NCI-H69 (cell line): ENCODE measurements around the gene CPSF3.
"Not testable (repeated sequence)": the region's sequence is repeated elsewhere in the genome, so short reads cannot be mapped to it uniquely, and the experiment has no call there.

Experiments
- DNase-seq: peaks from one replicate; lab custom pipeline; 2025; lab: John Stamatoyannopoulos, UW

CPSF3 gene

DNA sequence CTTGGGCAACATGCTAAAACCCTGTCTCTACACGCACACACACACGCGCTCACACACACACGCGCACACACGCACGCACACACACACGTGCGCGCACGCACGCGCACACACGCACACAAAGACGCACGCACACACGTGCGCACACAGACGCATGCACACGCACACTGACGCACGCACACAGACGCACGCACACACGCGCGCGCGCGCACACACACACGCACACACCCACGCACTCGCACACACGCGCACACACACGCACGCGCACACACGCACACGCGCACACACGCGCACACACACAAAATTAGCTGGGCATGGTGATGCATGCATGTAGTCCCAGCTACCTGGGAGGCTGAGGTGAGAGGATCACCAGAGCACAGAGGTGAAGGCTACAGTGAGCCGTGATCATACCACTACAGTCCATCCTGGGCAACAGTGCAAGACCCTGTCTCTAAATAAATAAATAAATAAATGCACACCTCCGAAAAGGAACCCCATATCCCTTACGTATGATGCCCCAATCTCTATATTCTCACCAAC lies 42.8 kb downstream of the CPSF3 start:
- DNase-seq, result no peak

DNA sequence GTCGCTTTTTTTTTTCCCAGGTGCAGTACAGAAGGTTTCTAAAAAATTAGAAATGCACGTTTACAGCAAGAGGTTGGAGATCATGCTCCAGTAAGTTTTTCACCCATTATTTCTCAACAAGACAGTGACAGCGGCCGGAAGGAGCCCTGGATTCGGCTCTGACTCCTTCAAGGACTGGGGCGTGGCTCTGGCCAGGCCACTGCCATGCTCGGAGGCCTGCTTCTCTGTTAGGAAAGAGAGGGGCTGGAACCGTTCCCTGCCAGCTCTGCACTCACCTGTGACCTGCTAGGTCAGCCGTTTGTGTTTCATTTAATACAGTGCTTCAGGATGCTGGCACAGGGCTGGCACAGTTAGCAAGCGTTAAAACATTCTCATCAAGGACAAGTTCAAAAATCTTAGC lies 44.2 kb downstream of the CPSF3 start:
- DNase-seq, result no peak

DNA sequence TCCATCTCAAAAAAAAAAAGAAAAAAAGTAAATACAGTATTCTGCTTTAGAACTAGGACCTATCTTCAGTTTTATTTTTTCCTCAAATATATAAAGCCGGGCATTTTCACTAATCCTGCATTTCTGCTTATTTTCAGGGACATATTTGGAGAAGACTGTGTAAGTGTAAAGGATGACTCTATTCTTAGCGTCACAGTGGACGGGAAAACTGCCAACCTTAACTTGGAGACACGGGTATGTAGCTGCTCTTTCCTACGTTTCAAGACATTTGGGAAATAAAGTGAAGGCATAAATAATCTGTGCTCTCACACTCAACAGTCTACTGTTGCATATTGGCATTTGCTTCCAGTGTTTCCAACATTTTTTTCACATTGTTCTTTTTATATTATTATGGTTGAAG lies 47.8 kb downstream of the CPSF3 start:
- no peak for DNase-seq

DNA sequence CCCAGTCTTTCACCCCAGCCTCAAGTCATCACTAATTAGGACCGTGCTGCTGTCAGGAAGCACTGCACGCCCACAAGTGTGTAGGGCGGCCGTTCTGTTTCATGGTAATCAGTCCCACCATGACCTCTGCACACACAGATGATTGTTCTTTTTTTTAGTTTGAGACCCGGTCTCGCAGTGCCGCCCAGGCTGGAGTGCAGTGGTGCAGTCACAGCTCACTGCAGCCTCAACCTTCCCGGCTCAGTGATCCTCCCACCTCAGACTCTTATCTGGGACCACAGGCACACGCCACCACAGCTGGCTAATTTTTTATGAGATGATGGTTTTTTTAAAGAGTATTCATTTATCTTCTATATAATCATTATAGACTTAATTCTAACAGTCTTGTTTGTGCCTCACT lies 49.1 kb downstream of the CPSF3 start:
- DNase-seq, result no peak

DNA sequence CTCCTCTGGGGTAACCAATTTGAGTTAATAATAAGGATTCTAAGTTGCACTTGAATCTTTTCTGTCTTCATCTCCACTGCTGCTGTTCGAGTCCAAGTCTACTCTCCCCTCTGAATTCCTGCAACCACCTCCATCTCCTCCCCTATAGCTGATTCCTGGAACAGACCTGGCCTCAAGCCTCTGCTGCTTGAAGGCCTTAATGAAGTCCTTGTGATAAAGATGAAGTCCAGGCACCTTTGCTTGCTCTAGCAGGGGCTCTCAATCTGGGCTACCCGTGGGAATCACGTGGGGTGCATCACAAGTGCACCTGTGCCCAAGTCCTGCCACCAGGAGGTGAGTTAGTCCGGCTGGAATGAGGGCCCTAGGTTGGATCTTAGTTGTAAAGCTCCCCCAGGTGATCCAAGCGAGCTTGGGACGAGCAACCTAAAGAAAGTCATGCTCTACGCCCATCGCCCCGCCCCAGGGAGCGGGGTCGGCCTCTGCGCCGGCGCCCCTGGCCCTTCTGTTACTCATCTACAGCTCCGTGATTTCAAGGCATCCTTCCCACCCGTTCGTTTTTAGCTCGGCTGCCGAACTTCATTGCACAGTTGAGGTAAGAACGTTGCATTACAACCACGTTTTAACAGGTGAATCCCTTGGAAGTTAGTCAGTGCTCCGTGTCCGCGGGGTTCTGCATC lies 50.0 kb downstream of the CPSF3 start:
- DNase-seq, result peak; percentile 10

DNA sequence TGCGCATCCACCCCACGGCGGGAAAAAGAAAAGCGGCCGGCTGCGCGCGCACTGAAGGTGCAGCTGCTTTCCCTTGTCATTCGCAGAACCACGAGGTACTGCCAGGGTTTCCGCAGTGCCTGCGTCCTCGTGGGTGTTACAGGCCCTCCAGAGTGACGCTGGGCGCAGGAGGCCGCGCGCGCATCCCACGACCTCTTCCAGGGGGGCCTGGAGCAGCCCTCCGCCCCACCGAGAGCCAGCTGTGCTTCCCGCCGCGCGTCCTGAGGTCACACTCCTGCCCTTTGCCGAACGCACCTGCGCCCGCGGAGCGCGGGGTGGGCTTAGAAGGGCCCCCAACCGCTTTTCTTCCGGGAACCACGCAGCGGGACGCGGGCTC lies 50.5 kb downstream of the CPSF3 start:
- no peak for DNase-seq

DNA sequence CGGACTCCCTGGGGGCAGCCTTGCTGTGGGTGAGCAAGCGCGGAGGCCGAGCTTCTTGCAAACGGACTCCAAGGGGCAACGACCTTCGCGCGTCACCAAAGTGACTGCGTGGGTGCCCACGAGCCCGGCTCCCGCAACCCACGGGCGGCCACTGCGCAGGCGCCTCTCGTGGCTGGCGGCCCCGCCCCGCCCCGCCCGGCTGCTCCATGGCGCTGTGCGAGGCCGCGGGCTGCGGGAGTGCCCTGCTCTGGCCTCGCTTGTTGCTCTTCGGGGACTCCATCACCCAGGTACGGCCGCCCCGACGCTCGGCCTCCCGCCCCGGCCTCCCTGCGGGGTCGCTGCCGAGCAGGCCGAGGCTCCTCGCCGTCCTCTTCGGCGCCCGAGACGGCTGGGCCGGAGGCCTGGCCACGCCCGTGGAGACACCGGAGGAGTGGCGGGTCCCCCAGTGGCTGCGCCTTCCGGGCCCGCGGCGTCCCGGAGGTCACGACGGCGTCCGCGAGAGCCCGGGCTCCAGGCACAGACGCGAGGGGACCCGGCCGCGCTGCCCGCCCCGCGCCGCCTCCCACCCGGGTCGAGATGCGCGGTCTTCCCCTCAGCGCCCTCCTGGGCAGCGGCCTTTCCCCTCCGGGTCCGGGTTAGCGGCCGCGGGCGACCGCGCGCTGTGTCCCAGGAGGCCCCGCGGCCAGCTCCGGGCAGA lies 51.1 kb downstream of the CPSF3 start, which contains the start of gene IAH1:
IAH1 (plus strand) TSS at position 191 of the 697 bp plus-strand sequence; CDS start at position 207, 16 bp downstream.
- DNase-seq, result peak; percentile 66

DNA sequence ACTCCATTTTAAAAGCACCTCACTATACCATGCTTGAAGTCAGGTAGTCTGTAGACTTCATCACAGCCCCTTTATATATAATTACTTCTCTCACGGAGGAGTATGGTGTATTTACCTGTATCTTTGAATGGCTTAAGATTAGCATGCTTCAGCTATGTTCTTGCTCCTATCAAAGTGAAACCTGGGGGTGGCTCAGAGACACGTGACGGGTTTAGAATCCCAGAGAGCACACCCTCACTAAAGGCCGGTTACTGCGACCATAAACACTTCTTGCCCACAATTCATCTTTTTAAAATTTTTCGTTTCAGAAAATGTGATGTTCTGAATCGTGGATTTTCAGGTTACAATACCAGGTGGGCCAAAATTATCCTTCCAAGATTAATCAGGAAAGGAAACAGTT lies 54.5 kb downstream of the CPSF3 start:
- DNase-seq, result no peak

DNA sequence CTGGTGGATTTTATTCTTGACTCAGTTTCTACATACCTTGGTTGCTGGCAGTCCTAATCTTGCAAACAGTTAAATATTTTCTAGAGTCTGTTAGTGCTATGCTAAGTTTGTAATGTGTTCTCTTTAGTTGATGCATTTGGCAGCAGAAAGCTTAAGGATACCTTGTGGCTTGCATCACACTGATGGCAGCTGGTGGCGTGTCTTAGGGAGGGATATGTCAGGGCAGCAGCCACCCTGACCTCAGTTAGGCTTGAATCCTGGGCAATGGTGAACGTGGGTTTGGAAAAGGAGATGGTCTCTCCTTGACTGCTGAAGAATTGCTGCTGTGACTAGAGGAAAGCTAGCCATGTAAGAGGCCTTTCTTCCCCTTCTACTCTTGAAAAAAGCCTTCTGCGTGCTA lies 55.1 kb downstream of the CPSF3 start:
- DNase-seq, result no peak

DNA sequence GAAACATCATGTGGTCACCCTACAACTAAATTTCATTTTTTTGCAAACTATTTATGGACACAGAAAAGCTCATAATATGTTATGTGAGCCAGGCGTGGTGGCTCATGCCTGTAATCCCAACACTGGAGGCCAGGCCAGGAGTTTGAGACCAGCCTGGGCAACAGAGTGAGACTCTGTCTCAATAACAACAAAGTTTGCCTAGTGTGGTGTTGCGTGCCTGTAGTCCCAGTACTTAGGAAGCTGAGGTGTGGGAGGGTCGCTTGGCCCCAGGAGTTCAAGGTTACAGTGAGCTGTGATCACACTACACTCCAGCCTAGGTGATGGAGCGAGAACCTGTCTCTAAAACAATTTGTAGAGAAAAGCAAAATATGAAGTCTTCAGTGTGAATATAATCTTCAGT lies 56.7 kb downstream of the CPSF3 start:
- no peak for DNase-seq

DNA sequence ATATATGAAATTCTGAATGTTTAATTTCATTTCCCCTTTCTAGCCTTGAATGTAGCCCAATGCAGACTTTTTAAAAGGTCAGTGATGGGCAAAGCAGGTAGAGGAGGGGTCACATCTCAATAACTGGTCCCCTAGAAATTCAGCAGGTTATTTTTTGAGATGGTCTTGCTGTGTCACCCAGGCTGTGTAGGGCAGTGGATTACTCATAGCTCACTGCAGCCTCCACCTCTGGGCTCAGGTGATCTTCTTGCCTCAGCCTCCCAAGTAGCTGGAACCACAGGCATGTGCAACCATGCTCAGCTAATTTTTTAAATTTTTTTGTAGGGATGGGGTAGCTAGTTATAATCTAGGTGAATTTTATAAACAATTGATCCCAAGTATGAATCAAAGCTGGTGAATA lies 59.7 kb downstream of the CPSF3 start:
- no peak for DNase-seq

DNA sequence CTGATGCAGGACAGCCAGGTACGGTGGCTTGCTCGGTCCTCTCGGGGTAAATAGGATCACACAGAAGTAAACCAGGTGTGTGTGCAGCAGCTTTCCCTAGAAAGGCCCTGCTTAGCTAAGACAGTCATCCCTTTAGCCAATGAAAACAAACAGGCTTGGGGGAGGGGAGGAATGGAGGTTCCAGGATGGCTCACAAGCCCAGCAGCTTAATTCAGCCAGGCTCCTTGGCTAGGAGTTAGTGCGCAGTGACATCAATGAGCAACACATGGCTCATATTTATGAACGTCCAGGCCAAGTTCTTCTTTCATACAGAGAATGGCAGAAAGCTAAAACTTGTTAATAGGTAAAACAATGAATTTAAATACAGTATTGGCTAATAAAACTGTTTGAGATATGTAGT lies 61.1 kb downstream of the CPSF3 start:
- DNase-seq, result no peak

DNA sequence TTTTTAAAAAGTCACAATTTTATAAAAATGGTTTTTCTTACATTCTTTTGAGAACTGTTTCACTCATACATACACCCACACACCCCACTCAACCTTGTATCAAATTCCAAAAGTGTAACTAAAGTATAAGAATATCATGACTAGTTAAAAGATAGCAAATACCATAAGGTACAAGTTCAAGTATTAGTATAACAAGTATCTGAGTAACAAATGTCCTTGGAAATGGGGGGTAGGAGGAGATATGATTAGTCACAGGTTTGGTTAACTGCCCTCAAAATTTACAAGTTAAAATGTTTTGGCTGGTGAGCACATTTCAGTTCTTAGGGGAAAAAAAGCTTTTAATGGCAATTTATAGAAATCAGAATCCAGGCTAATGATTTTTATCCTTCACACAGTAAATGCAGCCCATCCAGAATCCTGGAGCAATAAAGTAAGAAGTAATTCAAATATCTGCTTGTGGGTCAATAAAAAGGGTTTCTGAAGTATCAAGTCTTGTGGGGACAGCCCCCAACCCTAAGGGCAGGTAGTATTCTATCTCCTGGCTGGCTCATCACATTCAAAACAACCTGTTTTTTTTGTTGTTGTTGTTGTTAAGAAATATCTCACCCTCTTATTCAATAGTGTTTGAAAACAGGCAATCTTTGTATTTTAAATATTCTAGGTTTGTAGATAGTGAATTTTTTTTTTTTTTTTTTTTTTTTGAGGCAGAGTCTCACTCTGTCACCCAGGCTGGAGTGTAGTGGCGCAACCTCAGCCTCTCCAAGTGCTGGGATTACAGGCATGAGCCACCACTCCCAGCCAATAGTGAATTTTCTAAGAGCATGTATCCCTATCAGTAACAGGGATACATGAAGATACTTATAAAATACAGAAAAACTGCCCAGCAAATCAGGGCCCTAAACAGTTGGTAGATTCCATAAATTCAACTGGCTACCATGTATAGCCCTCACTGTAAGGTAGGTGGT lies 65.4 kb downstream of the CPSF3 start:
- DNase-seq, result no peak

DNA sequence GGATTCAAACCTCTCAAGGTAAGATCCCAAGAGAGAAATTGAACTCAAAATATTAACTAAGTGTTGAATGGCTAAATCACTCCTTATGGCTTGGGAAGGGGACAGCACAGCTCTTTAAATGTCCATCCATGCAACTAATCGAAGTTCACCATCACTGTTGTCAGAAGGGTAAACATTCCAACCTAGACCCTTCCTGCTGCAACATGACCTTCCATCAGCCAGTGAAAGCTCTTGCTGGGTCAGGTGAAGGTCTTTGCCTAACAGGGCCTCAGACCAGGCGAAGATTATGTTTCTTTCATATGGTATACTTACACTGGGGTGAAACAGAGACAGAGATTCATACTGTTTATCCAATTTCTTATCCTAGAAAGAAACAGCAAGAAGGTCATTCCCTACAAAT lies 67.3 kb downstream of the CPSF3 start:
- DNase-seq, result no peak

DNA sequence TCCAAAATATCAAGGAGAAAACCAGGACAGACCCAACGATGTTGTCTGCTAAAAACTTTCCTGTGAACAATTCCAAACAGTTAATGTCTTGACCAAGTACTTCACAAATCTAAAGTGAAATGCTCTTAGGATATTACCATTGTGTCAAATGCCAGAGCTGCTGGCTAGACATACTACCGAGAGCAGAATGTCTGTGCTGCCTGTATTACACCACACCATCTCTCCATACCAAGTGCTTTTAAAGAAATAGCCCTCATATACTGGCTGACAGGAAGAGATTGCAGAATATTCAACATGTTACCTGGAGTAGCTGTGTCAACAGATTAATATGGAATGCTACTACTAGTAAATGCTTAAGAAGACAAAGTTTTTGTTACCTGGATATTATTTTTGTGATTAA lies 69.5 kb downstream of the CPSF3 start:
- DNase-seq, result no peak

DNA sequence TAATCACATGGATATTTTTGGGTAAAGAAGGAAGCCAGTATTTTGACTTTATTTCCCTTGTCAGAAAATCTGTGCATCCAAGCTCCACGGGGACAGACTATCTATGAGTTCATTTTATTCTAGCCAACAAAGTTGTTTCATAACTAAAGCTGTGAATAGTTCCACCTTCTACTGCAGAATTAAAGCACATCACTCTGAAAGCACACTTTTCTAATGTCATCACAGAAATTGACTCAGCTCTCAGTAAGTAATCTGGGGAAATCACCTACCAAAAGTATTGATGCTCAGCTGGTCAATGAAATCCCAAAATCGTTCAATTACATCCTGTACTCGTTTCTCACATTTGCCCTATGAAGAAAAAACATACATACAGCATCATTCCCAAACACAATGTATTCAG lies 70.0 kb downstream of the CPSF3 start:
- DNase-seq, result no peak

DNA sequence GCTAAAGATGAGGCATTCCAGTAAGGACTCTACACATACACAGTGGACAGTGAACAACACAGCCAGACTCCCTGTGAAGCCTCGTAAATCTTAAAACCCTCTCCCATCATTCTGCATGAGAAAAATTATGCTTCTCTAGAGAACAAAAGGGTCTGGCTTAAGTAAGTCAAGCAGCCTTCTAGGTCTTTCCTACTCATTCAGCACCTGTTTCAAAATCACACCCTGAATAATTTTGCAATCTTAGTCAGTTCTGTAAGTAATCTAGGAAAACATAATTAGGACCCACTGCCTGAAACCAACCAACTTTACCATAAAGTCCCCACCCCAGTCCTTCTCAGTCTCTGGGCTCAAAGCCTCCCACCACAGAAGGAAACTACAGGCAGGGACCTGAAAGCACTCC lies 70.6 kb downstream of the CPSF3 start:
- no peak for DNase-seq

DNA sequence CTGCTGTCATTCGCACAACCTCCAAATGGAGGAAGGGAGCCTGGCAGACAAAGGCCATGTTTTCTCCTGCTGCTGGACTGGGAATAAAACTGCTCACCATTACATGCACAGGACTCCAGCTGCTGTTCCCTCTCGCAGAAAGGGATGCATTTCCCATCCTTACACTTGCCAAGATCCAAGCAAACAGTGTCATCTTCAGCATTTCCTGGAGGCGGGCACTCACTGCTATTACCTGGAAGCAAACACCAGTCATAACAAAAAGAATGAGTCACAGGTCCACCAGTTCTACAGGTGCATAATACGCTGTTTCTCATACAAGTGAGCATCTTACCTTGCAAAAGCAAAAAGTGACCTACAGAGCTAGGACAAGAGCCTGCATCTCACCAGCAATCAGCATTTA lies 73.6 kb downstream of the CPSF3 start:
- DNase-seq, result peak; percentile 33

DNA sequence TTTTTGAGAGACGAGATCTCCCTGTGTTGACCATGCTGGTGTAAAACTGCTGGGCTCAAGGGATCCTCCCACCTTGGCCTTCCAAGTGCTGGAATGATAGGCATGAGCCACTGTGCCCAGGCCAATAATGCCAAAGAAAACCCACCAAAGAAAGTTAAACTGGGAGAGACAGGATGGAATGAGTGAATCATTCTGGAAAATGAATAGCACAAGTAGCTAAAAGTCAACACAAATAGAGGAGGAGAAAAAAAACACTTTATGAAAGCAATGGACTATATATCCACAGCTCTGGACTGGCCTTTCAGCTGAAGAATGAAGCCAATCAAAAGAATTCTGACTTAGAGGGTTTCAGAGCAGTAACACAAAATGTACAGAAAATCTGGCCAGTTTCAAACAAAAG lies 74.8 kb downstream of the CPSF3 start:
- no peak for DNase-seq

DNA sequence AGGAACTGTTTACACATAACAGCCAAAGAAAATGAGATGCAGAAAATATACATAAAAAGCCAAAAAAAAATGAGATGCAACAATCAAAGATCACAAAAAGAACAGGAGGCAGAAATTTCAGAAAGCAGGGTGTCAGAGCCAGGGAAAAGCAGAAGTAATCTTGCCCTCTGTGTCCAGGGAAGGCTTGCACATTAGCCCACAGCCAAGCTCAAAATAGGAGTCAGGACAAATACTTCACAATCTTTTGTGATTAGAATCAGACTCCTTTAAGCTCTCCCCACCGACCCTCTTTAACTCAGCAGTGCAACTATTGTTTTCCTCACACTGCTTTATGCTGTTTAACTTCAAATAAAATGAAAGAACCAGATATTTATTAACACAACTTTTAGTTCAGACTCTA lies 85.5 kb downstream of the CPSF3 start:
- no peak for DNase-seq

DNA sequence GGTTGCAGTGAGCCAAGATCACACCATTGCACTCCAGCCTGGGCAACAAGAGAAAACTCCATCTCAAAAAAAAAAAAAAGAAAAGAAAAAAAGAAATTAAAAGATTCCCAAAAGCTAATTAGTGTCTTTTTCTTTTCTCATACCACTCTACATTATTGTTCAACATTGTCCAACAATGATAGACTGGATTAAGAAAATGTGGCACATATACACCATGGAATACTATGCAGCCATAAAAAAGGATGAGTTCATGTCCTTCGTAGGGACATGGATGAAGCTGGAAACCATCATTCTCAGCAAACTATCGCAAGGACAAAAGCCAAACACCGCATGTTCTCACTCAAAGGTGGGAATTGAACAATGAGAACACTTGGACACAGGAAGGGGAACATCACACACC lies 90.5 kb downstream of the CPSF3 start:
- not testable (repeated sequence) for DNase-seq

DNA sequence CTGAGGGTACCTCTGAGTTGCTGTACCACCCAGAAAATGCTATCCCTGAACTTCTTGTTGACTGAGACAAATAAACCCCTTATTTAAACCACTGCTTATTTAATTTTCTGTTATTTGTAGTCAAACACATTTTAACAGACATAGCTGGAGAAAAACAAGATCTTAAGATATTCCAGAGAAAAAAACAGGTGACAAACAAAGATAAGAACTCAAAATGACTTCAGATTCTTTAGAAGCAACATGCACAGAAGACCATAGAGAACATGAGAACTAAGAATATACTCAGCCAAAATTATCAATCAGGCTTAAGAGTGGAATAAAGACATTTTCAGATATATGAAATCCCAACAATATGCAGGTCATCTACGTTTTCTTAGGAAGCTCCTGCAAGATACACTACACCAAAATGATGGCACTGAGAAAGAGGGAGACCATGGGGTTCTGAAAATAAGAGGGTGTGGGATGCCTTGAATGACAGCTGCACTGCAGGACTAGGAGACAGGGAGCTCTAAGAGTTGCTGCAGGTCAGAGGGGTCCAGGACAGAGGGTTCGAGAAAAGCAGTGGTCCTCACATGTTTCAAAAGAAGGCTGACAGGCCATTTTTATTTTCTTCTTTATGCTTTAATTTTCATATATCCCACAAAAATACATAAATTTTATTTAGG lies 93.8 kb downstream of the CPSF3 start:
- DNase-seq, result no peak
